GM06990 (cell line): ENCODE measurements around the gene PTPRT.

Experiments used
- DNase-seq: peaks from one replicate; pipeline ENCODE4 v3.0.0-alpha.2; 2011; ENCODE audit not compliant: insufficient read length; ENCODE audit errors: extremely low read depth
- H3K27me3 ChIP-seq: replicated peaks from 2 replicates; pipeline ENCODE4 v1.6.0; 2011; ENCODE audit warnings: low read length; ENCODE audit not compliant: control insufficient read depth, insufficient read depth
- H3K36me3 ChIP-seq: 2 replicates; pipeline ENCODE4 v1.5.1; 2011; ENCODE audit warnings: low read length; ENCODE audit not compliant: control insufficient read depth, insufficient read depth
- H3K4me3 ChIP-seq: replicated peaks from 2 replicates; pipeline ENCODE4 v1.5.1; 2011; ENCODE audit warnings: low read depth, mild to moderate bottlenecking, control low read depth, low read length
- TF ChIP-seq, protein P1 (sequence below): IDR thresholded peaks from 2 replicates; pipeline ENCODE4 v1.5.1; 2011; ENCODE audit warnings: low read length, control low read depth, mild to moderate bottlenecking, inconsistent platforms; ENCODE audit not compliant: insufficient read depth, poor library complexity, severe bottlenecking

PTPRT gene

DNA sequence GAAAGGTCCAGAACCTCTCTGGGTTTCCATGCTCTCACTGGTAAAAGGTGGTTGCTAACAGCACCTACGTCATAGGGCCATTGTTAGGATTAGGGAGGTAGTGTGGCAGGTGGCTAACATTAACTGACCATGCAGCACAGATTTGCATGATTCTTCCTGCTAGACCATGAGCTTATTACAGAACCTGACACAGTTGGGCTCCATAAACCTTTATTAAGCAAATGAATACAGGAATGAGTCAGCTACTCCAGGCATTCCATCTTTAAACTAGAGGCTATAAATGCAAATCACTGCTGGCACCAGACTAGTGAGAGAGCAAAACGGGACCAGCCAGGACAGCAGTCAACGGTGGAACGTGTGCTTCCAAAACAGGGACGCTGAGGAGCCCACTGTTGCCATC, 440.1 kb downstream of the PTPRT start:
- TF ChIP-seq, protein P1, sequence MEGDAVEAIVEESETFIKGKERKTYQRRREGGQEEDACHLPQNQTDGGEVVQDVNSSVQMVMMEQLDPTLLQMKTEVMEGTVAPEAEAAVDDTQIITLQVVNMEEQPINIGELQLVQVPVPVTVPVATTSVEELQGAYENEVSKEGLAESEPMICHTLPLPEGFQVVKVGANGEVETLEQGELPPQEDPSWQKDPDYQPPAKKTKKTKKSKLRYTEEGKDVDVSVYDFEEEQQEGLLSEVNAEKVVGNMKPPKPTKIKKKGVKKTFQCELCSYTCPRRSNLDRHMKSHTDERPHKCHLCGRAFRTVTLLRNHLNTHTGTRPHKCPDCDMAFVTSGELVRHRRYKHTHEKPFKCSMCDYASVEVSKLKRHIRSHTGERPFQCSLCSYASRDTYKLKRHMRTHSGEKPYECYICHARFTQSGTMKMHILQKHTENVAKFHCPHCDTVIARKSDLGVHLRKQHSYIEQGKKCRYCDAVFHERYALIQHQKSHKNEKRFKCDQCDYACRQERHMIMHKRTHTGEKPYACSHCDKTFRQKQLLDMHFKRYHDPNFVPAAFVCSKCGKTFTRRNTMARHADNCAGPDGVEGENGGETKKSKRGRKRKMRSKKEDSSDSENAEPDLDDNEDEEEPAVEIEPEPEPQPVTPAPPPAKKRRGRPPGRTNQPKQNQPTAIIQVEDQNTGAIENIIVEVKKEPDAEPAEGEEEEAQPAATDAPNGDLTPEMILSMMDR = no peak
- no peak for DNase-seq
- no peak overlapping the region for H3K4me3 ChIP-seq
- no peaks in the 10 kb centered on the region for H3K27me3 ChIP-seq
- H3K36me3 ChIP-seq = no peaks in the 10 kb centered on the region

DNA sequence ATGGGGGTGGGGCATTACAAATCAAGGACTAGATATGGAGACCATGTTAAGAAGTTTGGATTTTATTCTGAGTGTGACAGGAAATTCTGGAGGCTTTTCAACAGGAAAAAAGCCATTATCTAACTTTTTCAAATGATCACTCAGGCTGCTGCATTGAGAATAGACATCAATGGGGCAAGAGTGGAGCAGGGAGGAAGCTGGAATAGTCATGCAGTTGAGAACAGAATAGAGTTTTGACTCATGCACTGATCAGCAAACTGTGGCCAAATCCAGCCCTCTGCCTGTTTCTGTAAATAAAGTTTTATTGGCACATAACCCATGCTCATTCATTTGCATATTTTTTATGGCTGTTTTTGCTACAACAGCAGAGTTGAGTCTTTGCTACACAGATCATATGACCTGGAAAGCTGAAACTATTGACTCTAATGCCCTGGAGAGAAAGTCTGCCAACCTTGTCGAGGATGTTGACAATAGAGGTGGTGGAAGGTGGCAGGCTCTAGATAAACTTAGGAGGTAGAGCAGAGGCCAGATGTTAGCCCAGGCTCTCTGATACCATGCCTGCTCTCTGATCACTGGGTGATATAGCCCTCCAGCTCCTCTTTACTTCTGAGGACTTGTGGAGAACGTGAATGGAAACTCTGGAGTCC, 441.8 kb downstream of the PTPRT start:
- DNase-seq = no peak
- Histone ChIP-seq H3K27me3 (no peaks in the 10 kb centered on the region), H3K4me3 (no peak overlapping the region), H3K36me3 (no peaks in the 10 kb centered on the region)
- TF ChIP-seq, protein P1 = no peak

DNA sequence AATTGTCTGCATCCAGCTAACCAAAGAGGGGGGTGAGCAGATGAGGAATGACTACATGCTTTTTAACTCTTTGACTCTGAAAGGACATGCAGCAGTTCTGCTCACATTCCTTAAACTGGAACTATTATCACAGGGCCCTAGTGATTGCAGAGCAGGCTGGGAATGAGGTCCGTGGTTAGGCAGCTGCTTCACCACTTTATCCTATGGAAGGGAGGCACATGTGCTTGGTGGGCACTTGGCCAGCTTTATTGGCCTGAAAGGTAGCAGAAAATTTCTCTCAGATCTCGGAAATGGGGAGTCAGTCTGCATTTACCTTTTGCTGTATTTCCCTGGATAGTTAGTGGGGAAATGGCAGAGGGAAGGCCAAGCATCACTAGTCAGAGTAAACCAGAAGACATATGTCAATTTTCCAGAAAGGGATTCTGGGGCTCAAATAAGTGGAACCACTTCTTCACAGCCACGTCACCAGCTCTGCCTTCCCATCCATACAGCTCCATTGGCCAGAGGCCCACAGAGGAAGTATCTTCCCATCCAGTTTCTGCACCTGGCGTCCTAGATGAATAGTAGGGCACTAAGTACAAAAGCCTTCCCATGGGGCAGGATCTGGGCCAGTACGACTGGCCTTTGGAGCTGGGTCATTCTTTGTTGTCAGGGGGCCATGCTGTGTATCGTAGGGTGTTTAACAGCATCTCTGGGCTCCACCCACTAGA, 444.8 kb downstream of the PTPRT start:
- TF ChIP-seq, protein P1 = no peak
- no peaks in the 10 kb centered on the region for H3K27me3 ChIP-seq
- H3K4me3 ChIP-seq = no peak overlapping the region
- H3K36me3 ChIP-seq = no peaks in the 10 kb centered on the region
- no peak for DNase-seq

DNA sequence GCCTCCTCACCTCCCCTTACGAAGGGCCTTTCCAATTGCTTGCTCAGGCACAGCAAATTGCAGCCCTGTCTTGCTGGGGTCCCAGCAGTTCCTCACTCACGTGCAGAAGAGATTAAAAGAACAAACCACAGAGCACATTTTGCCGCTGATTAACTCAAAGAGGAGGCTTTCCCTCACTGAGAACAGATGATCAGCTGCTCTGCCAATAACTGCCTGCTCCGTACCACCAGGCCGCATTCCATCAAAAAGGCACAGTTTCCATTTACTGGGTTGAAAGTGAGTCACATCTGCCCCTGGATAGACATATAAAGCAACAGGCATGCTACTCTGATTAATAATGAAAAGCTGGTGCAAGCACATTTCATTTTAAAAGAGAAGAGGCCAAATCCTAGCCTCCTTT, 446.8 kb downstream of the PTPRT start:
- Histone ChIP-seq H3K27me3 (no peaks in the 10 kb centered on the region), H3K4me3 (no peak overlapping the region), H3K36me3 (no peaks in the 10 kb centered on the region)
- TF ChIP-seq, protein P1 = no peak
- no peak for DNase-seq

DNA sequence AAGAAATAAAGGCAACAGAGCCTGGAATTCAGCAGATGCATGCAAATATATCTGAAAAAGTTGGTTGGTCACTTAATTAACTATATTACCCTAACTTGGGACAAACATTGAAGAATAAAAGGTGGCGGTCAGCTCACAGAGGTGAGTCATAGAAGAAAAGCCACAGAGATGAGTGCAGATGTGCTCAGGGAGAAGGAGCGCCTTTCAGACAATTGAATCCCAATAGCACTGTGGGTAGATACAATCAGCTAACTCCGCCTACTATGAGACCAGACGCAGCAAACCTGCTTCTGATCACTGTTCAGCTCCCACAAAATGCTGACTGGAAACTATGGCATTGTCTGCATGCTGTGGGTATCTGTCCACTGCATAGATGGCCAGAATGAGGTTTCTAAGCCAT, 447.8 kb downstream of the PTPRT start:
- DNase-seq = no peak
- Histone ChIP-seq H3K36me3 (no peaks in the 10 kb centered on the region), H3K27me3 (no peaks in the 10 kb centered on the region), H3K4me3 (no peak overlapping the region)
- TF ChIP-seq, protein P1 = no peak
